Measurements from ENCODE around the gene RNF121. TPM values are rescaled to one million over a fixed set of nuclear protein-coding genes. Genes with fewer than 3 reads are reported as not detected.

Gene RNF121
- total and polyA plus RNA-seq, 2 of the 4 experiments (the other 2 are of a cell fraction) = 43.4 to 88.7 TPM

GRCh38 chr11:72026090-72026489 is 97.2 kb downstream of the RNF121 start:
- ChIA-PET CTCF (interaction anchor here (0.9 to 2.7 kb wide), 4 partner anchors 49 to 405 kb away, joined by 3 to 21 read pairs (median 10); no protein-coding TSS in a partner anchor), POLR2A (ENCODE audit: unreplicated experiment) (no interaction called here)
- H4K20me1 ChIP-seq (ENCODE audit: insufficient read depth, low read length) = peaks cover 29% of the 10 kb centered on the region
- H3K79me1 ChIP-seq (ENCODE audit: low read depth in 1 of 2, low read length in 2 of 2) = peaks cover 66 to 75% of the 10 kb centered on the region in 2 experiments
- H2AFZ ChIP-seq (replicated peaks; ENCODE audit: low read length, poor library complexity) = no peak overlapping the region
- in situ Hi-C loops (cut with MboI; ENCODE audit: low sequenced_read_pairs) = loop anchor here (5.0 to 10.0 kb wide), 2 partner anchors 69 to 211 kb away; no protein-coding TSS in a partner anchor
- H3K9me1 ChIP-seq (ENCODE audit: insufficient read depth, low read length) = no peaks in the 10 kb centered on the region
- no peak overlapping the region for H2AK5ac ChIP-seq (ENCODE audit: low read depth, low read length)
- H4K91ac ChIP-seq (ENCODE audit: insufficient read depth, low read depth, low read length) = no peak overlapping the region
- H3K36me3 ChIP-seq (ENCODE audit: control insufficient read depth, insufficient read depth, low read length) = peaks cover 63% of the 10 kb centered on the region
- no peaks in the 10 kb centered on the region for H3K27me3 ChIP-seq (ENCODE audit: control insufficient read depth, insufficient read depth, low read length)
- WGBS, 2 experiments (ENCODE audit: extremely low coverage in 2 of 2, insufficient read length in 1 of 2) = 100% methylated on average over 1 of the region's 1 CpG; no CpG with 5 or more reads in 1 of the 2 experiments
- H4K8ac ChIP-seq (ENCODE audit: low read depth in 2 of 2, low read length in 2 of 2) = no peak overlapping the region
- H3K9ac ChIP-seq (ENCODE audit: low read depth, low read length) = no peak overlapping the region
- no peak overlapping the region for H4K5ac ChIP-seq (ENCODE audit: low read depth, low read length)
- H3K27ac ChIP-seq (ENCODE audit: insufficient read depth, low read length) = 0 out of 2 replicates have a peak overlapping the region, but pooled peaks have one; percentile 17
- H2BK120ac ChIP-seq (ENCODE audit: low read depth, low read length) = no peak overlapping the region
- TF ChIP-seq CEBPB (IDR thresholded peaks at IDR 0.05; ENCODE audit: low read depth, low read length) (no peak), ELK1 (IDR thresholded peaks at IDR 0.05; ENCODE audit: borderline replicate concordance, low read depth, low read length) (no peak), RAD21 (IDR thresholded peaks at IDR 0.05; ENCODE audit: low read length) (no peak), CTCF (conservative IDR thresholded peaks at IDR 0.05; ENCODE audit: low read depth, low read length) (no peak), POLR2A (IDR thresholded peaks at IDR 0.05; ENCODE audit: low read depth, low read length) (no peak), BHLHE40 (IDR thresholded peaks at IDR 0.05; ENCODE audit: low read depth, low read length) (no peak), RCOR1 (IDR thresholded peaks at IDR 0.05; ENCODE audit: insufficient replicate concordance, low read length) (no peak), MAZ (IDR thresholded peaks at IDR 0.05; ENCODE audit: borderline replicate concordance, low read depth, low read length) (no peak), RFX5 (IDR thresholded peaks at IDR 0.05; ENCODE audit: low read depth, low read length) (no peak), CHD1 (IDR thresholded peaks at IDR 0.05; ENCODE audit: low read depth, low read length) (no peak), NFE2L2 (IDR thresholded peaks at IDR 0.05; ENCODE audit: low read depth, low read length) (no peak), SMC3 (IDR thresholded peaks at IDR 0.05; ENCODE audit: low read depth, low read length) (no peak), MXI1 (IDR thresholded peaks at IDR 0.05; ENCODE audit: borderline replicate concordance, low read depth, low read length) (no peak), MAFK (IDR thresholded peaks at IDR 0.05; ENCODE audit: low read depth, low read length) (no peak), FOS (IDR thresholded peaks at IDR 0.05; ENCODE audit: low read depth, low read length) (no peak), USF2 (IDR thresholded peaks at IDR 0.05; ENCODE audit: low read depth, low read length) (no peak)
- intact Hi-C loops (cut with micrococcal nuclease) = no loop called here
- no peaks in the 10 kb centered on the region for H3K9me3 ChIP-seq (ENCODE audit: control insufficient read depth, insufficient read depth, low read length)
- H2BK20ac ChIP-seq (ENCODE audit: low read depth, low read length) = no peak overlapping the region
- no peak overlapping the region for H3K4me2 ChIP-seq (ENCODE audit: low read depth, low read length)
- no peak overlapping the region for H3K14ac ChIP-seq (replicated peaks; ENCODE audit: low read depth, low read length)
- no peak overlapping the region for H3K4ac ChIP-seq (ENCODE audit: low read depth, low read length)
- DNase-seq = no peak
- no peak for ATAC-seq (ENCODE audit: low read depth)
- H2BK15ac ChIP-seq (ENCODE audit: low read depth, low read length) = no peak overlapping the region
- peak overlapping the region; percentile 2; the same call in 1 of the 2 replicates for H3K23ac ChIP-seq (ENCODE audit: low read depth, low read length)
- H3K18ac ChIP-seq (ENCODE audit: low read depth, low read length) = no peak overlapping the region
- BruUV-seq (replicated peaks) = no TSS peak
- no peak overlapping the region for H3K56ac ChIP-seq (ENCODE audit: extremely low read depth, insufficient read depth, low read length)
- H3K4me3 ChIP-seq (ENCODE audit: insufficient read depth, low read depth, low read length) = no peak overlapping the region
- peak overlapping the region; percentile 12 for H2BK5ac ChIP-seq (ENCODE audit: low read depth, low read length, poor library complexity, severe bottlenecking)
- H3K4me1 ChIP-seq (ENCODE audit: control insufficient read depth, insufficient read depth, low read length) = peaks cover 9% of the 10 kb centered on the region
- no peak overlapping the region for H2AK9ac ChIP-seq (replicated peaks; ENCODE audit: low read depth, low read length, poor library complexity)
- dilution Hi-C loops (cut with HindIII; ENCODE audit: low sequenced_read_pairs, unreplicated experiment) = no loop called here
